Uterus (tissue), 4 donors: ENCODE measurements around the gene CCDC141. TPM values are rescaled to one million over a fixed set of nuclear protein-coding genes. Genes with fewer than 3 reads are reported as not detected.
"Not testable (repeated sequence)": the region's sequence is repeated elsewhere in the genome, so short reads cannot be mapped to it uniquely, and the experiment has no call there.

Experiments used
- DNase-seq, 2 donors: peaks; one replicate each; pipeline ENCODE4 v3.0.0-alpha.2; 2019 to 2020
- H3K27ac ChIP-seq, 2 donors: fragments of 200-600 bp; sonication (generic); 1 replicate in 1 of 2; 2 replicates in 1 of 2; pipeline ENCODE4 v1.5.1; 2016 to 2018
- H3K27me3 ChIP-seq, 2 donors: fragments of 200-600 bp; sonication (generic); one replicate each; pipeline ENCODE4 v1.5.1; 2018 to 2019; ENCODE audit warnings: control low read depth in 1 of 2
- H3K36me3 ChIP-seq, 2 donors: fragments of 200-600 bp; sonication (generic); one replicate each; pipeline ENCODE4 v1.5.1; 2019; ENCODE audit warnings: control low read depth in 1 of 2
- H3K4me1 ChIP-seq, 2 donors: fragments of 200-600 bp; sonication (generic); one replicate each; pipeline ENCODE4 v1.5.1; 2018 to 2019; ENCODE audit warnings: control low read depth in 1 of 2
- H3K4me3 ChIP-seq, 2 donors: fragments of 200-600 bp; sonication (generic); 1 replicate in 1 of 2; 2 replicates in 1 of 2; pipeline ENCODE4 v1.5.1; 2018 to 2019; ENCODE audit warnings: mild to moderate bottlenecking in 1 of 2
- H3K9me3 ChIP-seq, 2 donors: fragments of 200-600 bp; sonication (generic); one replicate each; pipeline ENCODE4 v1.5.1; 2019; ENCODE audit warnings: control low read depth in 1 of 2
- CTCF ChIP-seq, 4 experiments: fragments of 200-600 bp in 2 of 4; fragments of 450-650 bp in 2 of 4; sonication (generic) in 2 of 4; IDR thresholded peaks; one replicate each; pipeline ENCODE4 v1.5.1; 2016 to 2019; ENCODE audit warnings: antibody characterized with exemption in 4 of 4, mild to moderate bottlenecking in 2 of 4, moderate library complexity in 1 of 4
- POLR2A ChIP-seq, 2 donors: fragments of 450-650 bp; IDR thresholded peaks; one replicate each; pipeline ENCODE4 v1.6.1; 2016; ENCODE audit warnings: antibody characterized with exemption in 2 of 2, mild to moderate bottlenecking in 1 of 2, moderate library complexity in 1 of 2
- intact Hi-C: fragments of 100-400 bp; cut with DNase I; formaldehyde crosslinking; loops from one replicate; pipeline ENCODE4 v1.15.1; 2023; ENCODE audit warnings: low total_unique reads
- total RNA-seq, 4 donors: library from RNA; depleted of rRNA in 3 of 4; stranded (reverse); fragments of >200 nt in 3 of 4; gene quantifications; one replicate each; pipeline versions ENCODE4 v1.1.0 to v1.2.4, GENCODE V29; 2014 to 2023
- donor health status: DM: yes; HTN: yes; CAD: no.

Gene CCDC141
- total RNA-seq = 10 to 100 TPM in 1 of 4 donors, 1 to 10 TPM in 2, under 1 TPM in 1; 0.29 to 10.2 (median 3.8) TPM

GRCh38 chr2:179049546-179050311 is at the start of gene CCDC141:
Gene CCDC141 (minus strand): TSS chr2:179050137. CDS start chr2:179049941, 196 bp downstream.
- no peak within 1 kb of the TSS for H3K27ac ChIP-seq

DNA sequence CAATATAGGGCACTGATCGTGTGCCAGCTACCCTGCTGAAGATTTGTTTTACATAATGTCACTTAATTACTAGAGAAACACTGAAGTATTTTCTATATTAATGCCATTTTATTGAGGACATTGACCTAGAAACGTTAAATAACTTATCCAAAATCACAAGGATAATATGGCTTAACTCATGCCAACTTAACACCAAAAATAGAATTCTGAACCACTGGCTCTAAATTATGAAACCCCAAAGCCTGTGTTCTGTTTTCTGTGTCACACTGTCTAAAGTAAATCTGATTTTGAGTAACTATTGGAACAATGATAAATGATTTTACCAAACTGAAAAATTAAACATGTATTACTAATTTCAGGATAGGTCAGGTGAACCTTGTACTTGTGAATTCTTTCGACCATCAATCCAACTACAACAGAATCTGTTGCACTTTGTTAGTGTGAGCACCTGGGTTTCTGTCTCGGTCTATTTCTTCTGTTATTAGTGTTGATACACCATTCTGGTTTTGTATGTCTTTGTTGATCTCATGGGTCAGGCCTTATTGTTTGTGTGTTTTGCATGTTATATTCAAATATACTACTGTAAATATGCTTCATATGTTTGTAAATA is 48.2 kb upstream of the CCDC141 start:
- H3K4me1 ChIP-seq = no peaks in the 10 kb centered on the region
- intact Hi-C loops = no loop called here
- no peak for TF ChIP-seq POLR2A (IDR thresholded peaks at IDR 0.05)
- no peak for TF ChIP-seq CTCF (IDR thresholded peaks at IDR 0.05)
- DNase-seq = no peak
- no peaks in the 10 kb centered on the region for H3K36me3 ChIP-seq
- no peaks in the 10 kb centered on the region for H3K9me3 ChIP-seq
- H3K4me3 ChIP-seq = no peak overlapping the region
- H3K27ac ChIP-seq = no peak overlapping the region
- no peaks in the 10 kb centered on the region for H3K27me3 ChIP-seq

More at GRCh38 chr2:179049546-179050311, at the start of gene CCDC141:
- H3K27me3 ChIP-seq = no peaks in the 10 kb centered on the region
- H3K36me3 ChIP-seq = no peaks in the 10 kb centered on the region
- intact Hi-C loops = no loop called here
- TF ChIP-seq POLR2A (IDR thresholded peaks at IDR 0.05) (no peak), CTCF (IDR thresholded peaks at IDR 0.05) (no peak)
- H3K4me3 ChIP-seq = no peak within 1 kb of the TSS
- no peaks in the 10 kb centered on the region for H3K9me3 ChIP-seq
- DNase-seq = no peak
- H3K4me1 ChIP-seq = no peaks in the 10 kb centered on the region

GRCh38 chr2:179097131-179097530 is 47.2 kb upstream of the CCDC141 start:
- TF ChIP-seq POLR2A (IDR thresholded peaks at IDR 0.05) (no peak), CTCF (IDR thresholded peaks at IDR 0.05) (no peak)
- no peaks in the 10 kb centered on the region for H3K9me3 ChIP-seq
- intact Hi-C loops = no loop called here
- no peak for DNase-seq
- no peak overlapping the region for H3K27ac ChIP-seq
- H3K36me3 ChIP-seq = no peaks in the 10 kb centered on the region
- H3K4me3 ChIP-seq = no peak overlapping the region
- H3K4me1 ChIP-seq = no peaks in the 10 kb centered on the region
- no peaks in the 10 kb centered on the region for H3K27me3 ChIP-seq

DNA sequence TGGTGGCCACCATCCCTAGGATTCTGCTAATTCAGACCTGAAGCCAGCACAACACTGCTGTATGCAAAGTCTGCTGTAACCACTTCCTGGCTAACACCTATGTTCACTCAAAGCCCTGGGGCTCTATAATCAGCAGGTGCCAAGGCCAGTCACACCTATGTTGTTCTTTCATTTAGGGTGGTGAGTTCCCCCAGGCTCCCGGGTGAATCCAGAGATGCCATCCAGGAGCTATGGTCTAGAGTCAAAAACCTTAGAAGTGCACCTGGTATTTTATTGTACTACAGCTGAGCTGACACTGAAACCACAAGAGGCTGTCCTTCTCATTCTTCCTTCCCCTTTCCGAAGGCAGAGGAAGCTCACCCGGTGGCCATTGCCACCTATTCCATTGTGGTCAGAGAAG is 46.2 kb upstream of the CCDC141 start:
- no peak for DNase-seq
- Histone ChIP-seq H3K36me3 (no peaks in the 10 kb centered on the region), H3K9me3 (no peaks in the 10 kb centered on the region), H3K4me1 (no peaks in the 10 kb centered on the region), H3K27ac (no peak overlapping the region), H3K4me3 (no peak overlapping the region), H3K27me3 (no peaks in the 10 kb centered on the region)
- intact Hi-C loops = no loop called here
- TF ChIP-seq POLR2A (IDR thresholded peaks at IDR 0.05) (no peak), CTCF (IDR thresholded peaks at IDR 0.05) (no peak)

DNA sequence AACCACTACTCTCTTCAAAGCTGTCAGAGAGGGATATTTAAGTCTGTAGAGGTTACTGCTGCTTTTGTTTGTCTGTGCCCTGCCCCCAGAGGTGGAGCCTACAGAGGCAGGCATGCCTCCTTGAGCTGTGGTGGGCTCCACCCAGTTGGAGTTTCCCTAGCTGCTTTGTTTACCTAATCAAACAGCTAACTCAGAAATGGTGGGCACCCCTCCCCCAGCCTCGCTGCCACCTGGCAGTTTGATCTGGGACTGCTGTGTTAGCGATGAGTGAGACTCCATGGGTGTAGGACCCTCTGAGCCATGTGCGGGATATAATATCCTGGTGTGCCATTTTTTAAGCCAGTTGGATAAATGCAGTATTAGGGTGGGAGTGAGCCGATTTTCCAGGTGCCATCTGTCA is 43.0 kb upstream of the CCDC141 start:
- H3K36me3 ChIP-seq, H3K27ac ChIP-seq, H3K27me3 ChIP-seq, DNase-seq, H3K4me3 ChIP-seq, H3K4me1 ChIP-seq, H3K9me3 ChIP-seq, intact Hi-C loops: not testable (repeated sequence)
